Skeletal muscle satellite cell (primary cell): ENCODE measurements around the gene ATRIP.
A peak's percentile ranks its signal among the peaks of the same experiment; 100 is the strongest.
"Not testable (repeated sequence)": the region's sequence is repeated elsewhere in the genome, so short reads cannot be mapped to it uniquely, and the experiment has no call there.

Experiments used
- H3K27me3 ChIP-seq: 2 replicates; pipeline ENCODE4 v1.7.0; 2013; ENCODE audit warnings: low read length; ENCODE audit not compliant: control insufficient read depth, insufficient read depth
- H3K36me3 ChIP-seq: 2 replicates; pipeline ENCODE4 v1.7.0; 2013; ENCODE audit warnings: mild to moderate bottlenecking, control low read depth, low read length; ENCODE audit not compliant: insufficient read depth
- H3K4me1 ChIP-seq: 2 replicates; pipeline ENCODE4 v1.7.0; 2013; ENCODE audit warnings: low read length; ENCODE audit not compliant: control insufficient read depth, insufficient read depth
- H3K4me2 ChIP-seq: 2 replicates; pipeline ENCODE4 v1.7.0; 2013; ENCODE audit warnings: mild to moderate bottlenecking, low read length
- H3K4me3 ChIP-seq: 2 replicates; pipeline ENCODE4 v1.7.0; 2013; ENCODE audit warnings: low read length
- H3K9ac ChIP-seq: 2 replicates; pipeline ENCODE4 v1.7.0; 2013; ENCODE audit warnings: mild to moderate bottlenecking, low read depth, low read length, moderate library complexity
- H3K9me3 ChIP-seq: replicated peaks from 2 replicates; pipeline ENCODE4 v1.7.0; 2013; ENCODE audit warnings: mild to moderate bottlenecking, control low read depth, low read length

The ATRIP gene

DNA sequence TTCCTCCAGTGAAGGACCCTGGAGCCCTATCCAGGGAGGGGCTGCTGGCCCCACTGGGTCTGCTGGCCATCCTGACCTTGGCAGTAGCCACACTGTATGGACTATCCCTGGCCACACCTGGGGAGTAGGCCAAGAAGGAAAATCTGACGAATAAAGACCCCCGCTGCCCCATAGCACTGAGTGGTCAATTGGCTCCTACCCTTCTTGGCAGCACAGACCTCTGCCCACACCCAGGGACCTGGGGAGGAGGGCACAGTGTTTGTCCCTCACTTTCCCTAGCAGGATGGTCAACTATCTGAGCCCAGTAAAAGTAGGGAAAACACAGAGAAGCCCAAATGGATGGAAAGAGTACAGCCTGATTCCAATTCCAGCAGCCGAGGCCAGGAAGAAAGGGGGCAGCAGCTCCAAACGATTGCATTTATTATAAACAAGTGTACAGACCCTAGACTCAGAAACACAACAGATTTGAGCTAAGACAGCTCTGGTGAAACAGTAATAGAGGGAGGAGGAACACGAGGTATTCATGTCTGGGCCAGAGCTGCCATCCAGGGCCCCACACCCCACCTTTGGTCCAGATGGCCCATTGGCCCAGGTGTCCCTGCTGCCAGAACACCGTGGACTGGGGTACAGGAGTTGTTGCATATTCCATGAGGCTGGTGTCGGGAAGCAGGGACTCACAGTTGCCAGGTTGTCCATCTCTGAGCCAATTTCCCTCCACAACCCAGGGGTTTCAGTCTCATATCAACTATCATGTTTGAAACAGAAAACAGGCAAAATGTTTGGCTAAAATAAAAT, 21.1 kb downstream of the ATRIP start:
- H3K4me1 ChIP-seq = peaks cover 58% of the 10 kb centered on the region
- H3K9ac ChIP-seq = peak overlapping the region; percentile 93
- no peaks in the 10 kb centered on the region for H3K9me3 ChIP-seq
- peak overlapping the region; percentile 86 for H3K4me2 ChIP-seq
- no peaks in the 10 kb centered on the region for H3K27me3 ChIP-seq
- H3K36me3 ChIP-seq = peaks cover 39% of the 10 kb centered on the region
- H3K4me3 ChIP-seq = peak overlapping the region; percentile 68

DNA sequence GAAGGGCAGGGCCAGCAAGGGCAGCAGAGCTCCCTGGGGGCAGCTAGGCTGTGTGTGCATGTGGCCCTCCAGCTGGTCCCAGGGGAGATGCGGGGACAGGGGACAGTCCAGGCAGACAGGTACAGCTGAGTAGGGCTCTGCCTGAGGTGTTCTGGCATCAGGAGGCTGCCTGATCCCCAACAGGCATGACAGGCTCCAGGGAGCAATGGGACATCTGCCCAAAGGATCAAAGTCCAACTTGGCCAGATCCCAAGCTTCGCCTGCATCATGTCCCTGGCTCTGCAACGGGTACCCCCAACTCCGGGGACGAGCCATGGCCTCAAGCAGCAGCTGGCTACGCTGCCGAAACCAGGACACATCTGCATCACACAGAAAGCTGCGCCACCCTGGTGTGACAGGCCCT, 21.8 kb downstream of the ATRIP start:
- Histone ChIP-seq H3K36me3 (peaks cover 34% of the 10 kb centered on the region), H3K27me3 (no peaks in the 10 kb centered on the region), H3K4me2 (peak overlapping the region; percentile 86), H3K4me1 (peaks cover 61% of the 10 kb centered on the region), H3K9ac (no peak overlapping the region), H3K9me3 (no peaks in the 10 kb centered on the region), H3K4me3 (no peak overlapping the region)

DNA sequence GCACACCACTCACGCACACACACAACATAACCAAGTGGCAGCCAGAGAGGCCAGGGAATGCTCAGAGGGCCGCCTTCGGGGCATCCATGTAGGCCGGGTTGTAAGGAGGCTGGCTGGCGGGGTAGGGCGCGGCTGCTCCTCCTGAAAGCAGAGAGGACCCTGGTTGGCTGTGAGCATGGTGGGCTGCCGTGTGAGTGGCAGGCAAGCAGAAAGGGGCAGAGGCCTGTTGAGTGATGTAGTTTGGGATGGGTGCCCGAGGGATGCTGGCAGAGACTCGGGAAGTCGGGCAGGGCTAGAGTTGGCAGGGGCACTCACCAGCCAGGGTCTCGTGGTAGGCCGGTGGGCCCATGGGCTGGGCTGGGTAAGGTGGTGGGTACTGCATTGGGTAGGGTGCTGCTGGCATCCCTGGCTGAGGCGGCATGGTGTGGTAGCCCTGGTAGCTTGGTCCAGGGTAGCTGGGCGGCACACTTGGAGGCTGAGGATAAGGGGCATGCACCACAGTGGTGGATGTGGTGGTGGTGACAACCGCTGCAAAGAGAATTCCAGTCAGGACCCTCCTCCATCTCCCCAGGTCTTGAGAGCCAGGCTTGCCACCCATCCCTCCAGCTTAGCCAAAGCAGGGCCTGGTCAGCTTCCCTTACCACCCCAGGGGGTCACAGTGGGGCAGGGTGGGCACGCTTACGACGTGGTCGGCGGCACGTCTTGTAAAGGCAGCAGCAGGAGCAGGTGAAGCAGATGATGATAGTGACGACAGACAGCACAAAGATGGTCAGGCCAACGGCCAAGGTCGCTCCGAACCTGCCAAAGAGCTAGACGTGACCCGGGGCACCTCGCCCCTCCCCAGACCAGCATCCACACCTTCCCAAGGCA, 22.7 kb downstream of the ATRIP start:
- no peaks in the 10 kb centered on the region for H3K27me3 ChIP-seq
- no peak overlapping the region for H3K9ac ChIP-seq
- peaks cover 63% of the 10 kb centered on the region for H3K4me1 ChIP-seq
- H3K9me3 ChIP-seq = no peaks in the 10 kb centered on the region
- H3K36me3 ChIP-seq = peaks cover 34% of the 10 kb centered on the region
- peak overlapping the region; percentile 86 for H3K4me2 ChIP-seq
- no peak overlapping the region for H3K4me3 ChIP-seq

DNA sequence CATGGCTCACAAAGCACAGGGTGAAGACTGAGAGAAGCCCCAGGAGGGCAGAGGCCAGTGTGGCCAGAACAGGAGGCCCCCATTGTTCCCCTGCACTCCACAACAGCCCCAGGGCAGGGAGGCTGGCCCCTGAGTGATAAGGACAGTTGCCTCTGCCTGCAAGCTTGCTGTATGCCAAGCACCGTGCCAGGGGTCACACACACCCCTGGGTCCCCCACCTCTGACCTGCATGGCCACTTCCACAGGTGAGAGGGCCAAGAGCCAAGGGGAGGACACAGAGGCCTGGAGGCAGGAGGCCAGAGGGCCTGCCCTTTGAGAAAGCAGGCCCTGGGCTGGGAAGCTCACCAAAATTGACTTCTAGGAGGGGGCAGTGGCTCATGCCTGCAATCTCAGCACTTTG, 23.7 kb downstream of the ATRIP start:
- Histone ChIP-seq H3K27me3 (no peaks in the 10 kb centered on the region), H3K9me3 (no peaks in the 10 kb centered on the region), H3K4me3 (no peak overlapping the region), H3K4me2 (peak overlapping the region; percentile 86), H3K36me3 (peaks cover 34% of the 10 kb centered on the region), H3K9ac (peak overlapping the region; percentile 28), H3K4me1 (peaks cover 58% of the 10 kb centered on the region)

DNA sequence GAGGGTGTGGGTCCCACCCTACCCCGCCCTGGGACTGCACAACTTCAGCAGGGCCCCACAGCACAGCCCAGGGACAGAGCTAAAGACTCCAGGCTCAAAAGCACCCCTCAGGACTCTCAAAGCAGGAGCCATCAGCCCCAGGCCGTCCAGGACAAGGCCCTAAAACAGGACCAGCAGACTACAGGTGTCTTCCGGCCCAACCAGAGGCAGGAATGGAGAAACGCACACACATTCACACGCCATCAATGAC, 26.1 kb downstream of the ATRIP start:
- no peaks in the 10 kb centered on the region for H3K9me3 ChIP-seq
- peaks cover 24% of the 10 kb centered on the region for H3K36me3 ChIP-seq
- peak overlapping the region; percentile 91 for H3K9ac ChIP-seq
- H3K27me3 ChIP-seq = no peaks in the 10 kb centered on the region
- peak overlapping the region; percentile 82 for H3K4me3 ChIP-seq
- H3K4me2 ChIP-seq = peak overlapping the region; percentile 91
- H3K4me1 ChIP-seq = peaks cover 38% of the 10 kb centered on the region

DNA sequence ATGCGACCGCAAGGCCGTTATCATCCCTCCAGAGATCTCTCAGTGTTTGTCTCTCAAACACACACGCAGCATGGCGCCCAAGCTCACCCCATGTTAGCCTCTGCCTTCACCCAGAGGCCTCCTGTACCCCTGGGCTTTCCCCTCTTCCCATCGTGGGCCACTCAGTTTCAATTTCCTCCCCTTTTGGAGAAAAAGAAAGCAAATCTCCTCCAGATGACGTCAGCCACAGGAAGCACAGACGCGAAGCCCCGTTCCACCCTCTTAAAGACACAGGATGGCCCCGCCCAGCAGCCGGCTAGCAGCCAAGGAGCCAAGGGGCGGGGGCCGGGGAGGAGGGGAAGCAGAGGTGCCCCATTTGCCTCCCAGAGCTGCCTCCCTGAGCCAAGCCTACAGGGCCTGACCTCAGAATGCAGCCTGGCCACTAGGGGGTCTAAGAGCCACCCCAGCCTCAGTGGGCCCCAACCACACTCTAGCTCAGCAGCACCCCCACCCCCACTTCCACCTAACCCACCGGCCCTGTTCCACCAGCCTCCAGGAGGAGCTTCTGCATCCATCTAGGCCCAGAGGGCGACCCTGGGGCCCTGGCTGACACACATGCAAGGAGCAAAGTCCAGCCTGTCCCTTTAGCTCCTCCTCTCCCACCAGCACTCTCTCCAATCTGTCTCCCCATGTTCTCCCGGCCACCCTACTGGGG, 26.5 kb downstream of the ATRIP start:
- Histone ChIP-seq H3K4me3 (peak overlapping the region; percentile 82), H3K4me2 (peak overlapping the region; percentile 91), H3K9ac (peak overlapping the region; percentile 91), H3K9me3 (no peaks in the 10 kb centered on the region), H3K4me1 (peaks cover 33% of the 10 kb centered on the region), H3K36me3 (peaks cover 19% of the 10 kb centered on the region), H3K27me3 (no peaks in the 10 kb centered on the region)

DNA sequence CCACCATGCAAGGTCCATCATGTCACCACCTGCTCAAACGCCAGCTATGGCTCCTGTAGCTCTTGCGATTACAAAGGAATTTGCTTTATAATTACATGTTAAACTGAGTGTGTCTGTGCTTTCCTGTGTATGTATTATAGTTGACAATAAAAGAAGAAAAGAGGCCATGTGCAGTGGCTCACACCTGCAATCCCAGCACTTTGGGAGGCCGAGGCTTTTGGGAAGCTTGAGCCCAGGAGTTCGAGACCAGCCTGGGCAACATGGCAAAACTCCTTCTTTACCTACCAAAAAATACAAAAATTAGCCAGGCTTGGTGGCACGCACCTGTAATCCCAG, 27.0 kb downstream of the ATRIP start:
- H3K4me3 ChIP-seq = peak overlapping the region; percentile 82
- peak overlapping the region; percentile 91 for H3K9ac ChIP-seq
- H3K9me3 ChIP-seq = no peaks in the 10 kb centered on the region
- H3K36me3 ChIP-seq = peaks cover 14% of the 10 kb centered on the region
- peaks cover 28% of the 10 kb centered on the region for H3K4me1 ChIP-seq
- no peaks in the 10 kb centered on the region for H3K27me3 ChIP-seq
- peak overlapping the region; percentile 91 for H3K4me2 ChIP-seq

DNA sequence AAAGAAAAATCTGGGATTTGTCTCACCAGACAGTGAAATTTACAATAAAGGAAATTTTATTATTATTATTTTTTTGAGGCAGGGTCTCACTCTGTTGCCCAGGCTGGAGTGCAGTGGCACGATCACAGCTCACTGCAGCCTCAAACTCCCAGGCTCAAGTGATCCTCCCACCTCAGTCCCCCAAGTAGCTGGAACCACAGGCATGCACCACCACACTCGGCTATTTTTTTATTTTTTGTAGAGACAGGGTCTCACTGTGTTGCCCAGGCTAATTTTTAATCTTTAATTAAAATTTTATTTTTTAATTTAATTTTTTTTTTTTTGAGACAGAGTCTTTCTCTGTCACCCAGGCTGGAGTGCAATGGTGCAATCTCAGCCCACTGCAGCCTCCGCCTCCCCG, 27.5 kb downstream of the ATRIP start:
- not testable (repeated sequence) for H3K9ac ChIP-seq, H3K27me3 ChIP-seq, H3K9me3 ChIP-seq, H3K4me3 ChIP-seq, H3K4me2 ChIP-seq
- Histone ChIP-seq H3K4me1 (peaks cover 24% of the 10 kb centered on the region), H3K36me3 (peaks cover 12% of the 10 kb centered on the region)

DNA sequence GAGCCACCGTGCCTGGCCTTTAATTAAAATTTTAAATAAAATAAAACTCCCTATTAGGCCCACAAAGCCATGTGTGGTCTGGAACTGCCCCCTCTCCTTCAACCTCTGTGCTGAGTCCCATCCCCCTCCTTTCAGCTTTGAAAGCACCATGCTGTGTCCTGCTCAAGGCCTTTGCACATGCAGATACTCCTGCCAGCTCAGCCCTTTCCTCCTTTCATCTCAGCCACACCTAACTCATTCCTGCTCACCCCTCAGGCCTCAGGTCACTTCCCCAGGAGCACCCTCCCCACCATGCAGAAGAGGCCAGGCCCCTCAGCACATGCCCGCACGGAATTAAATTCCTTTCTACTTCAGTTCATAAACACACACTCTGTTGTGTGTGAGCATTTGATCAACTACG, 28.1 kb downstream of the ATRIP start:
- Histone ChIP-seq H3K4me3 (no peak overlapping the region), H3K36me3 (peaks cover 6% of the 10 kb centered on the region), H3K9ac (no peak overlapping the region), H3K9me3 (no peaks in the 10 kb centered on the region), H3K27me3 (no peaks in the 10 kb centered on the region), H3K4me1 (peaks cover 18% of the 10 kb centered on the region), H3K4me2 (no peak overlapping the region)

DNA sequence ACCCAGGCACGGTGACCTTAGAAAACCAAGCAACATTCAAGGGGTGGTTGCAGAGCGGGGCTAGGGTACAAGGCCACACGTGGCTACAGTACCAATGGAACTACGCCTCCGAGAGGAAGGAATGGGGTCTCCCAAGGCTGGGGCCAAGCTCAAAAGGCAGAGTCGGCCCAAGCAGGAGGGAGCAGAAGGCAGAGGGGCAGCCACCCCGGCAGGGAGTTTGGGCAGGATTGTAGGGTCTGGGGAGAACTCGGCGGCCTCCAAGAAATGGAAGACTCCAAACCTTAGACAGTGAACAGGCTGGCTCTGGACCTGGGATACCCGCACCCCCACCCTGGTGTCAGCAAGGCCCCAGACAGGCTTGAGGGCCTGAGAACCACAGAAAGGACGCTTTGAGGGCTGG, 28.7 kb downstream of the ATRIP start:
- Histone ChIP-seq H3K4me1 (peaks cover 12% of the 10 kb centered on the region), H3K4me2 (no peak overlapping the region)

DNA sequence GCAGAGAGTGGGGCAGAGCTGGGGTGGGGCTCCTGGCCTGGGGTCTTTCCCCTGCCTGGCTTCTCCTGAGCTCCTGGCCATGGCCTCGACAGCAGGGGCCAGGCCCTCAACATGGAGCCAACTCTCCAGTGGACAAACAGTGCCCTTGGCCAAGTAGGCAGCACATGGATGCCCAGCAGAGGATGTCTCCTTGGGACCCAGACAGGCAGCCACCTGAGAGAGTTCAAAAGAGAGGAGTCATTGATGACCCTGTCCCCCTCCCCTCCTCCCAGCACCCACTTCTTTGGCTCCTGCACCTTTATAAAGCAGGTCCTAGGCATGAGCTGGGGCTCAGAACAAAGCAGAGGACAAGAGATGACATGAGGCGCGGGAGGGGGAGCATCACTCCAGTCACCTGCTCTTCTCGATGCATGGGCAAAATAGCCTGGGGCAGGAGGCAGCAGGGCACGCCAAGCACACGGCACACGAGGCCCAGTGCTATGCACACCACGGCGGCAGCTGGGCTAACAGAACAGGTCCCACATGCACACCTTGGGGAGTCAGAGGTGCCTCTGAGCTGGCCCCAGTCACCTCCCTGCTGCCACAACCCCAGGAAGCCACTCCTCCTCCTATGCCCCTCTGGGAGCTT, 30.0 kb downstream of the ATRIP start:
- Histone ChIP-seq H3K9ac (no peak overlapping the region), H3K4me2 (no peak overlapping the region), H3K9me3 (no peaks in the 10 kb centered on the region), H3K27me3 (no peaks in the 10 kb centered on the region), H3K36me3 (no peaks in the 10 kb centered on the region), H3K4me1 (peaks cover 9% of the 10 kb centered on the region), H3K4me3 (no peak overlapping the region)

More for the DNA sequence above, 28.7 kb downstream of the ATRIP start:
- Histone ChIP-seq H3K9me3 (no peaks in the 10 kb centered on the region), H3K9ac (no peak overlapping the region), H3K27me3 (no peaks in the 10 kb centered on the region), H3K36me3 (peaks cover under 1% of the 10 kb centered on the region), H3K4me3 (no peak overlapping the region)
